NCI-H1930 (cell line): ENCODE data around the gene INHA.
A peak's percentile ranks its signal among the peaks of the same experiment; 100 is the strongest.

Experiments
- DNase-seq, 2 experiments: peaks; one replicate each; lab custom pipeline; 2025; lab: John Stamatoyannopoulos, UW

INHA gene, protein sequence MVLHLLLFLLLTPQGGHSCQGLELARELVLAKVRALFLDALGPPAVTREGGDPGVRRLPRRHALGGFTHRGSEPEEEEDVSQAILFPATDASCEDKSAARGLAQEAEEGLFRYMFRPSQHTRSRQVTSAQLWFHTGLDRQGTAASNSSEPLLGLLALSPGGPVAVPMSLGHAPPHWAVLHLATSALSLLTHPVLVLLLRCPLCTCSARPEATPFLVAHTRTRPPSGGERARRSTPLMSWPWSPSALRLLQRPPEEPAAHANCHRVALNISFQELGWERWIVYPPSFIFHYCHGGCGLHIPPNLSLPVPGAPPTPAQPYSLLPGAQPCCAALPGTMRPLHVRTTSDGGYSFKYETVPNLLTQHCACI

GRCh38 chr2:219572237-219573001, at the start of gene INHA:
INHA (plus strand) TSS chr2:219572310; CDS start chr2:219572375, 65 bp downstream.
- no peak for DNase-seq

GRCh38 chr2:219523031-219523671, 49.0 kb upstream of the INHA start:
- DNase-seq, result no peak

GRCh38 chr2:219524817-219525216, 47.3 kb upstream of the INHA start:
- DNase-seq, result no peak

DNA sequence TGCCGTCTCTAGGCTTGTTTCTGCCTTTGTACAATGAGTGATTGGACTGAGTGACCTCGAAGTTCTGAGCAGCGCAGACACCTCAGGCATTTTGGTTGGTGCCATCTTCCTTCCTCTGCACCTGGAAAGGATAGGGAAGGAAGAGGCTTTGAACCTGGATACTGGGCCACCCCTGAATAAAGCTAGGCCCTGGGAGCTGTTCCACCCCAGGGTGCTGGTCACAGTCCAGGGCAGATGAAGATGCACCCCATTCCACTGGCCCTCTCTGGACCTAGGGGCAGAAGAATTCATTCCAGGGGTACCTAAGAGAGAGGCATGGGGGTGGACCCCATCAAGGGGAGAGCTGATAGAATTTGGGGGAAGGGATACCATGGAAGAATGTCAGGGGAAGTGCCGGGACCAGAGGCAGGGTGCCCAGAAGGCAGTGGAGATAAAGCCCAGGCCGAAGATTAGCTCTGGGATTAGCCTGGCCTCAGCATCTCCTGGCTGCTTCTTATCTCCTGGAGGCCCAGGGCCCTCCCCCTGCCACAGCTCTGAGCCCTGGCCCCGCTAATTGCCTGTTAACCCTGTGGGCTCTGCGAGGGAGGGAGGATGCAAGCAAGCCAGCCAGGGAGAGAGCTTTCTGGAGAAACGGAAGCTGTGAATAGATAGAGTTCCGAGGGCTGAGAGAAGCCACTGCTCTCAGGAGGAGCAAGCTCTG, 46.4 kb upstream of the INHA start:
- DNase-seq, result no peak

DNA sequence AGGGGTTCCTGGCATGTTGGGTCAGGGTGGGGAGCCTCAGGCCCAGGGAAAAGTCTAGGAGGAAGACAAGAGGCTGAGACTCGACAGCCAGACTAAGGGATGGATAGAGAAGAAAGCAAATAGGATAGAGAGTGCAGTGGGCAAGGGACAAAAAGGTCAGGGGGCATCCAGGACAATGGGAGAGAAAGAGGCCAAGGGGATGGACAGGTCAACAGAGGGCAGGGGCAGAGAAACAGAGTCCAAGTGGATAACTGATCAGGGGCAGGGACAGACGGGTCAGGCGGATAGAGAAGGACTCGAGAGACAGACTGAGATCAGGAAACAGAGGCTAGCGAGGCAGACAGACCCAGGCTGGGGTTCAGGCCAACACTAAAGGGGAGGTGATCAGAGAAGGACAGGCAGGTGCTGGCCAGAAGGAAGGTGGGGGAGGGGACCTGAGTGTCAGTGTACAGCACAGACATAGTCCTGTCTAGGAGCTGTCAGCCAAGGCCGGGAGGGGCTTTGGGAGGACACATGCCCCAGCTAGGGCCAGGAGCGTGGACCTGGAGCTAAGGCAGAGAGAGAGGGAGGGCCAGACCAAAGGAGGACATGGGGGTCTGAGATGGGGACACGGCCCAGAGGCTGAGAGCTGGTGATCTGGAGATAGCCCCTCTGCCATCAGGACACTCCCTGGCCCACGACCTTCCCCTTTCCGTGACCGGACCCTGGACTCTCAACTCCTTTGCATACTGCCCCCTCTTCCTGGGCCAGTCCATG, 45.6 kb upstream of the INHA start:
- no peak for DNase-seq

- no peak for DNase-seq
These were observed 45.1 kb upstream of the INHA start for GRCh38 chr2:219527076-219527394.

DNA sequence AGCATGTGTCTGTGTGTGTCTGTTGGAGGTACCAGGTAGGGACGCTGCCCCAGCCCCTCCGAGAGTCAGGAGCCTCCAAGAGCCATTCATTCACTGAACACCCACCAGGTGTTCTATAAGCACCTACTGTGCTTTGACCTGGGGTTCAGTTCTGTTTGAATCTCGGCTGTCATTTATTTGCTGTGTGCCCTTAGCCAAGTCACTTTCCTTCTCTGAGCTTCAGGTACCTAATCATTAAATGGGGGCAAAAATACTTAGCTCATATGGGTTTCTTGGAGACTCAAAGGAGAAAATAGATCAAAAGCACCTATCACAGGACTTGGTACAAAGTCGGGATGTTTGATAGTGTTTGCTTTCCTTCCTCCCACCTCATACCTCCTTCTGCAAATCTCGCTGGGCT, 44.6 kb upstream of the INHA start:
- DNase-seq, result no peak

GRCh38 chr2:219530048-219530963, 41.8 kb upstream of the INHA start:
- DNase-seq, result peak; percentile 54 to 80

DNA sequence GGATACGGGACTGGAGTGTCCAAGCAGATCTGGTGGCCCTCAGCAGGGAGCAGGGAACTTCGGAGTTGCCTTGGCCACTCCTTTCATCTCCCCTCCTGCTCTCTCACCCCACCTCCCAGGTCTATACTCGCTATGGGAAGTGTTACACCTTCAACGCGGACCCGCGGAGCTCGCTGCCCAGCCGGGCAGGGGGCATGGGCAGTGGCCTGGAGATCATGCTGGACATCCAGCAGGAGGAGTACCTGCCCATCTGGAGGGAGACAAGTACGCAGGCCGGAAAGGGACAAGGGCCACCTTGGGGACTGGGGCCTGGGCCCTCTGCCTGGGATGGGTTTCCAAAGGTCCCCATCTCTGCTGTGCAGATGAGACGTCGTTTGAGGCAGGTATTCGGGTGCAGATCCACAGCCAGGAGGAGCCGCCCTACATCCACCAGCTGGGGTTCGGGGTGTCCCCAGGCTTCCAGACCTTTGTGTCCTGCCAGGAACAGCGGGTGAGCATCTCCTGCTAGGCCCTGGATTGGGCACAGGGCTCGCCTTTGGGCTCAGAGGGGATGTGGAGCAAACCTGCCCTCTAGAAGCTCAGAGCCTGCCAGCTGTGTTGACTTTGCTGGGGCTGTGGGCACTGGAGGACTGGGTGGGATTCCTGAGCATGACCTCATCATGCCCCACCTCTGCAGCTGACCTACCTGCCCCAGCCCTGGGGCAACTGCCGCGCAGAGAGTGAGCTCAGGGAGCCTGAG, 40.3 kb upstream of the INHA start:
- no peak for DNase-seq

DNA sequence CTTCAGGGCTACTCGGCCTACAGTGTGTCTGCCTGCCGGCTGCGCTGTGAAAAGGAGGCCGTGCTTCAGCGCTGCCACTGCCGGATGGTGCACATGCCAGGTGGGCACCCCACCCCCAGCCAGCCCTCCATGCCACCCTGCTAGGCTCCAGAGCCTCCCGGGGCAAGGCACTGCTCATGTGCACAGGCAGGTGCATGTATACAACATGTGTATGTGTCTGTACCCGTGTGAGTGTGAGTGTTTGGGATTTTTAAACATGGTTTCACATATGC, 39.8 kb upstream of the INHA start:
- no peak for DNase-seq

GRCh38 chr2:219533930-219534661, 38.0 kb upstream of the INHA start:
- DNase-seq, result no peak

DNA sequence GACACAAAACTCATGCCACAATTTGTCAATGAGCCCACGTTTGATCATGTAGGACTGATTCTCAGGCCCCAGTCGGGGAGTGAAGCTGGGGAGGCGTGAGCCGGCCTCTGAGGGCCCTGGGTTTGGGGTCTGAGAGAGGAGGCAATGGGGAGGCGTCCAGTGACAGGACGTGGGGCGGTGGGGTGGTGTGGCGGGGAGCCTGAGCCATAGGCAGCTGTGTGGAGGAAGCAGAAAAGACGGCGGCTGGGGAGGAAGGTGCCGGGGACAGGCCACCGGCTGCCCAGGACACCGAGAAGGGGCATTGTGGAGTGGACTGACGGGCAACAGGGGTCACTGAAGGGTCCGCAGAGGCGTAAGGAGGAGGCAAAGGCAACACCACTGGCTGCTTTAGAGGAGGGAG, 35.7 kb upstream of the INHA start:
- no peak for DNase-seq

DNA sequence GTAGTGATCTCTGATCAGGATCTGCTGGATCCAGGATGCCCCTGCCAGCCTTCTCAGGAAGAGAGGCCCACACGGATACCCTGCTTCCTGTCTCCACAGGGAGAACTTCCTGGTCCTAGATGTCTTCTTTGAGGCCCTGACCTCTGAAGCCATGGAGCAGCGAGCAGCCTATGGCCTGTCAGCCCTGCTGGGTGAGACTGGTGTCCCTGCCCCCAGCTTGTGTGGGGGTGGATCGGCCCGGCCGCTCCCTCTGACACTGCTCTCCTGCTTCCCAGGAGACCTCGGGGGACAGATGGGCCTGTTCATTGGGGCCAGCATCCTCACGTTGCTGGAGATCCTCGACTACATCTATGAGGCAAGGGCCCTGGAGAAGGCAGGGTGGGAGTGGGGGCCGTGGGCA, 35.1 kb upstream of the INHA start:
- no peak for DNase-seq

- no peak for DNase-seq
These were observed 34.2 kb upstream of the INHA start for GRCh38 chr2:219537657-219538488.

DNA sequence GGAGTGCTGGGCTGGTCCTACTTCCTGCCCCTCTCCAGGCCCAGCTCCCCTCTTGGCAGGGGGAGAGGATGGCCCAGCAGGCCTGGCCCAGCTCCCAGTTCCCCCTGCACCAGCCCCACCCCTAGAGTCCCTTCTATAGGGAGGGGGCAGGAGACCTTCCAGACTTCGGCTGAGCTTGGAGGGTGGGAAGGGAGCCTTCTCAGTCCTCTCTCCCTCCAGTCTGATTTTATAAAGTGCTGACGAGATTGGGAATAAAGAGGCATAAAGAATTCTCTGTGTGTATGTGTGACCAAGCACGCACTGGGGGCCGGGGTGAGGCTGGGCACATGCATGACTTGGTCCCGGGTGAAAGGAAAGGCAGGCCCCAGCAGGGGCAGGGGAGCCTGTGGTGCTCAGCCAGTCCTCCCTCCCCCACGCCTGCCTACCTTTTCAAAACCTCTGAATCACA, 33.6 kb upstream of the INHA start:
- no peak for DNase-seq

GRCh38 chr2:219538956-219539788, 32.9 kb upstream of the INHA start:
- no peak for DNase-seq

- DNase-seq, result no peak
These were observed 32.0 kb upstream of the INHA start for GRCh38 chr2:219539926-219540678.
